T-helper 1 cell (primary cell): Measurements from ENCODE around the gene MRPL36.

Experiments used
- DNase-seq, 5 donors: peaks; one replicate each; pipeline ENCODE4 v3.0.0-alpha.2; 2012 to 2020

The MRPL36 gene

GRCh38 chr5:1762883-1763547, 36.6 kb downstream of the MRPL36 start:
- no peak for DNase-seq

- DNase-seq = no peak
Observed at GRCh38 chr5:1762121-1762882, 37.3 kb downstream of the MRPL36 start.

GRCh38 chr5:1761453-1761755, 38.2 kb downstream of the MRPL36 start:
- DNase-seq = no peak

GRCh38 chr5:1760656-1761452, 38.8 kb downstream of the MRPL36 start:
- no peak for DNase-seq

- no peak for DNase-seq
Observed at GRCh38 chr5:1760231-1760630, 39.4 kb downstream of the MRPL36 start.

GRCh38 chr5:1759378-1759970, 40.2 kb downstream of the MRPL36 start:
- DNase-seq = no peak

- DNase-seq = no peak
Observed at GRCh38 chr5:1758574-1758973, 41.1 kb downstream of the MRPL36 start.

GRCh38 chr5:1757511-1757910, 42.1 kb downstream of the MRPL36 start:
- DNase-seq = no peak

GRCh38 chr5:1756481-1756880, 43.2 kb downstream of the MRPL36 start:
- DNase-seq = no peak

- DNase-seq = no peak
Observed at GRCh38 chr5:1755321-1755949, 44.2 kb downstream of the MRPL36 start.

GRCh38 chr5:1754531-1755220, 45.0 kb downstream of the MRPL36 start:
- DNase-seq = no peak

- DNase-seq = no peak
Observed at GRCh38 chr5:1753490-1753889, 46.1 kb downstream of the MRPL36 start.

- no peak for DNase-seq
Observed at GRCh38 chr5:1752881-1753280, 46.8 kb downstream of the MRPL36 start.

- DNase-seq = no peak
Observed at GRCh38 chr5:1751864-1752822, 47.5 kb downstream of the MRPL36 start.

- no peak for DNase-seq
Observed at GRCh38 chr5:1751026-1751863, 48.4 kb downstream of the MRPL36 start.

- DNase-seq = no peak
Observed at GRCh38 chr5:1750469-1750868, 49.2 kb downstream of the MRPL36 start.

GRCh38 chr5:1749346-1750124, 50.1 kb downstream of the MRPL36 start:
- DNase-seq = no peak

GRCh38 chr5:1748845-1749244, 50.8 kb downstream of the MRPL36 start:
- DNase-seq = no peak
